Peyer's patch (tissue), 4 donors: ENCODE data around the gene NKD1.

Experiments
- POLR2A ChIP-seq, 2 donors: fragments of 450-650 bp; IDR thresholded peaks; one replicate each; pipeline ENCODE4 v1.5.1; 2017; ENCODE audit warnings: antibody characterized with exemption in 2 of 2, mild to moderate bottlenecking in 2 of 2, moderate library complexity in 2 of 2
- TF ChIP-seq, protein P1 (sequence below), 6 experiments: fragments of 450-650 bp in 4 of 6; fragments of 200-600 bp in 2 of 6; sonication (generic) in 1 of 6; IDR thresholded peaks; one replicate each; pipeline ENCODE4 v1.5.1; 2017 to 2019; ENCODE audit warnings: antibody characterized with exemption in 6 of 6, mild to moderate bottlenecking in 3 of 6, moderate library complexity in 1 of 6

DNA sequence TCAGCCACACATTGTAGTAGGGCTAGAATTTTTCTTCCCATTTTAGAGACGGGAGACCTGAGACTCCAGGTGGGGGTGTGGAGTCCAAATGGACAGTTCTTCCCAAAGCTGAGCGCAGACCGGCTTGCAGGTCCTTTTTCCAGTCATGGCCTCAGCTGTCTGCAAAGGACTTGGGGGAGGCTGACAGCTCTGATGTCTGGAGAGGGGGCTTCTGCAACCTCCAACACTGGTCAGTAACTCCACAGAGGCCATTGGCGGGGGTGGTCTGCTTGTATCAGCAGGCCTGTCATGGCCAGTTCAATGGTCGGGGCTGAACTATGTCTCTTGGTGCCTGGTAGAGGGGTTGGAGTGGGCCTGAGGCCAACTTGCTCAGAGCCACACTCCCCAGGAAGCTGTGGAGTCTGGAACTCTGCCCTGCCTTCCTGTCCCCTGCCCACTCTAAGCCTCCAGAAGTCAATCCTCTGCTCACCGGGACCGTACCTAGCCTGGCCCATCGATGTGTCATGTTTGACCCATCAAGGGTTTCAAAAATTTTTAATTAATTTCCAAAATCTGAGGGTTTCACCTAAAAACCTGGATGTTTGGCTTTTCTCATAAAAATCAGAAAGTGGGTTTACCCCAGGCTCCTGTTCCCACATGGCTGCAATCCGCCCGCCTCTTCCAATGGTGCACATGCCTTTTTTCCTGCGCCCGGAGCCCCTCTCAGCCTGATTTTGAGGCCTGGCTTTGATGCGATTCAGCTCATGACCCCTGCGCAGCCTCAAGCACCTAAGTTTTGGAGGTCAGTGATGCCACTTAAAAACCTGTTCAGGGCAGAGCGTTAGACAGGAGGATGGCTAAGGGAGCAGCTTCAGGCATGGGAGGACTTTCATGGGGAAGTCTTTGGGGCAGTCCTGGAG lies 93.0 kb downstream of the NKD1 start:
- no peak for TF ChIP-seq POLR2A (IDR thresholded peaks at IDR 0.05)
- TF ChIP-seq, protein P1, sequence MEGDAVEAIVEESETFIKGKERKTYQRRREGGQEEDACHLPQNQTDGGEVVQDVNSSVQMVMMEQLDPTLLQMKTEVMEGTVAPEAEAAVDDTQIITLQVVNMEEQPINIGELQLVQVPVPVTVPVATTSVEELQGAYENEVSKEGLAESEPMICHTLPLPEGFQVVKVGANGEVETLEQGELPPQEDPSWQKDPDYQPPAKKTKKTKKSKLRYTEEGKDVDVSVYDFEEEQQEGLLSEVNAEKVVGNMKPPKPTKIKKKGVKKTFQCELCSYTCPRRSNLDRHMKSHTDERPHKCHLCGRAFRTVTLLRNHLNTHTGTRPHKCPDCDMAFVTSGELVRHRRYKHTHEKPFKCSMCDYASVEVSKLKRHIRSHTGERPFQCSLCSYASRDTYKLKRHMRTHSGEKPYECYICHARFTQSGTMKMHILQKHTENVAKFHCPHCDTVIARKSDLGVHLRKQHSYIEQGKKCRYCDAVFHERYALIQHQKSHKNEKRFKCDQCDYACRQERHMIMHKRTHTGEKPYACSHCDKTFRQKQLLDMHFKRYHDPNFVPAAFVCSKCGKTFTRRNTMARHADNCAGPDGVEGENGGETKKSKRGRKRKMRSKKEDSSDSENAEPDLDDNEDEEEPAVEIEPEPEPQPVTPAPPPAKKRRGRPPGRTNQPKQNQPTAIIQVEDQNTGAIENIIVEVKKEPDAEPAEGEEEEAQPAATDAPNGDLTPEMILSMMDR (IDR thresholded peaks at IDR 0.05): no peak
